Body of pancreas (tissue), 4 donors: ENCODE measurements around the gene TVP23C.

Experiments
- CTCF ChIP-seq, 7 experiments: fragments of 450-650 bp in 4 of 7; fragments of 200-600 bp in 3 of 7; sonication (generic) in 3 of 7; IDR thresholded peaks; one replicate each; pipeline ENCODE4 v1.5.1; 2016 to 2019; ENCODE audit warnings: antibody characterized with exemption in 7 of 7
- POLR2A ChIP-seq, 3 donors: fragments of 450-650 bp; IDR thresholded peaks; one replicate each; pipeline ENCODE4 v1.6.1; 2016; ENCODE audit warnings: antibody characterized with exemption in 3 of 3, mild to moderate bottlenecking in 2 of 3

GRCh38 chr17:15470536-15470935 lies 92.7 kb downstream of the TVP23C start:
- TF ChIP-seq CTCF (IDR thresholded peaks at IDR 0.05) (no peak), POLR2A (IDR thresholded peaks at IDR 0.05) (no peak)
